Type B pancreatic cell (in vitro differentiated cells): ENCODE results near the gene SCT. TPM values are rescaled to one million over a fixed set of nuclear protein-coding genes. Genes with fewer than 3 reads are reported as not detected.

Experiments
- DNase-seq: peaks from one replicate; pipeline ENCODE4 v3.0.0; 2021; ENCODE audit warnings: mixed read lengths; ENCODE audit not compliant: unreplicated experiment; ENCODE audit errors: extremely low spot score
- H3K27ac Mint-ChIP-seq: 2 replicates; pipeline ENCODE4 v1.8.0; 2021; ENCODE audit warnings: mild to moderate bottlenecking, mixed read lengths
- H3K27me3 Mint-ChIP-seq: 2 replicates; pipeline ENCODE4 v1.8.0; 2021; ENCODE audit warnings: mixed read lengths
- H3K36me3 Mint-ChIP-seq: 2 replicates; pipeline ENCODE4 v1.8.0; 2021; ENCODE audit warnings: mixed read lengths
- H3K4me1 Mint-ChIP-seq: one replicate; pipeline ENCODE4 v1.8.0; 2021; ENCODE audit warnings: mixed read lengths; ENCODE audit not compliant: unreplicated experiment
- H3K4me3 Mint-ChIP-seq: 2 replicates; pipeline ENCODE4 v1.8.0; 2021; ENCODE audit warnings: mild to moderate bottlenecking, mixed read lengths
- H3K9me3 Mint-ChIP-seq: 2 replicates; pipeline ENCODE4 v1.8.0; 2021; ENCODE audit warnings: mixed read lengths
- total RNA-seq: library from RNA; stranded (reverse); gene quantifications from 2 replicates; pipeline ENCODE4 v1.2.1, GENCODE V29; 2021; ENCODE audit warnings: low replicate concordance
- TF ChIP-seq, protein P1 (sequence below): fragments of 200-600 bp; sonication (generic); conservative IDR thresholded peaks from 2 replicates; pipeline ENCODE4 v1.5.0; 2021; ENCODE audit warnings: antibody characterized with exemption, mild to moderate bottlenecking

Gene SCT
- total RNA-seq, 1 donor from 2014 or later = 3.1 TPM

DNA sequence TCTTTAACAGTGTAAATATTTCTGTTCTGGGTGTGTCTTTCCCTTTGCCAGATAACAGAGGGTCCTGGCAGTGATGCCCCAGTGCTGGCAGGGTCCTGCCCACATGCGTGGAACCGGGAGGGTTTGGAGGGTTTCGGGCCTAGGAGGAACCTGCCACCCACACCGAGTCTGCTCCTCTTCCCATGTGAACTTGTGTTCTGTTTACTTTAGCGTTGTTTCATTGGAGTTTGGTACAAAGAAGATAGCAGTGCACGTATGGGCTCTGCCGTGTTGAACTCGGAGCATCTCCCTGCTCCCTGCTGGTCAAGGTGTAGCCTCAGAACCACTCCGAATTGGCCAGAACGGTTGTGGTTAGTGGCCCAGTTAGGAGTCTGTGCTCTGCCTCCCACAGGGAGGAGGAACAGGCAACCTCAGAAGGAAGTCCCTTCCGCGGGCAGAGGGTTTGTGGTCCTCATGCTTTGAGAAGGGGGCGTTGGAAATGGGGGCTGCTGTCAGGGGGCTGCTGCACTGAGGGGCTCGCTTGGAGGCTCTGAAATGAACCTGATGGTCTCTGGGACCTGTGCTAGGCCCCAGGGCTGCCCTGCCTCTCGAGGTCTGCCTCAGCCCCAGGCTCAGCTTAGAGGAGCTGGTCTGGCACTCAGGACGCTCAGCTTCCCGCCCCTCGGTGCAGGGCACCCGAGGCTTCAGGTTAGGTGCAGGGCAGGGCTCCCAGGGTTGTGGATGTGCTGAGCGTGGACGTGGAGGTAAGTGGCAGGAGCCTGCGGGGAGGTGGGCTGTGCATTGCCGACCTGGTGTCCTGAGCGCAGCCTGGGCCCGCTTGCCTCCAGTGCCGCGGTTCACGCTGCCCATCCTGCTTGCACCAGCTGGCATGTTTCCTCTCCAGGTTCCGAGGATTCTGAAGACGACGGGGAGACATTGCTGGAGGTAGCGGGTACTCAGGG lies 40.3 kb downstream of the SCT start:
- no peak overlapping the region for H3K4me3 Mint-ChIP-seq
- TF ChIP-seq, protein P1, sequence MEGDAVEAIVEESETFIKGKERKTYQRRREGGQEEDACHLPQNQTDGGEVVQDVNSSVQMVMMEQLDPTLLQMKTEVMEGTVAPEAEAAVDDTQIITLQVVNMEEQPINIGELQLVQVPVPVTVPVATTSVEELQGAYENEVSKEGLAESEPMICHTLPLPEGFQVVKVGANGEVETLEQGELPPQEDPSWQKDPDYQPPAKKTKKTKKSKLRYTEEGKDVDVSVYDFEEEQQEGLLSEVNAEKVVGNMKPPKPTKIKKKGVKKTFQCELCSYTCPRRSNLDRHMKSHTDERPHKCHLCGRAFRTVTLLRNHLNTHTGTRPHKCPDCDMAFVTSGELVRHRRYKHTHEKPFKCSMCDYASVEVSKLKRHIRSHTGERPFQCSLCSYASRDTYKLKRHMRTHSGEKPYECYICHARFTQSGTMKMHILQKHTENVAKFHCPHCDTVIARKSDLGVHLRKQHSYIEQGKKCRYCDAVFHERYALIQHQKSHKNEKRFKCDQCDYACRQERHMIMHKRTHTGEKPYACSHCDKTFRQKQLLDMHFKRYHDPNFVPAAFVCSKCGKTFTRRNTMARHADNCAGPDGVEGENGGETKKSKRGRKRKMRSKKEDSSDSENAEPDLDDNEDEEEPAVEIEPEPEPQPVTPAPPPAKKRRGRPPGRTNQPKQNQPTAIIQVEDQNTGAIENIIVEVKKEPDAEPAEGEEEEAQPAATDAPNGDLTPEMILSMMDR = no peak
- no peaks in the 10 kb centered on the region for H3K27me3 Mint-ChIP-seq
- peaks cover 6% of the 10 kb centered on the region for H3K36me3 Mint-ChIP-seq
- H3K9me3 Mint-ChIP-seq = no peaks in the 10 kb centered on the region
- DNase-seq = no peak
- no peak overlapping the region for H3K27ac Mint-ChIP-seq
- H3K4me1 Mint-ChIP-seq = no peaks in the 10 kb centered on the region

GRCh38 chr11:584287-584686 lies 42.7 kb downstream of the SCT start:
- DNase-seq = no peak
- H3K27ac Mint-ChIP-seq = no peak overlapping the region
- no peaks in the 10 kb centered on the region for H3K27me3 Mint-ChIP-seq
- no peaks in the 10 kb centered on the region for H3K9me3 Mint-ChIP-seq
- TF ChIP-seq, protein P1 = no peak
- H3K36me3 Mint-ChIP-seq = peaks cover 5% of the 10 kb centered on the region
- H3K4me3 Mint-ChIP-seq = no peak overlapping the region
- H3K4me1 Mint-ChIP-seq = peaks cover 9% of the 10 kb centered on the region

- Mint-ChIP-seq H3K27ac (no peak overlapping the region), H3K4me3 (no peak overlapping the region), H3K9me3 (no peaks in the 10 kb centered on the region), H3K36me3 (peaks cover 3% of the 10 kb centered on the region), H3K4me1 (peaks cover 9% of the 10 kb centered on the region), H3K27me3 (no peaks in the 10 kb centered on the region)
- TF ChIP-seq, protein P1 = no peak
- no peak for DNase-seq
Measured at GRCh38 chr11:581752-582151, 45.2 kb downstream of the SCT start.

GRCh38 chr11:581342-581741 lies 45.6 kb downstream of the SCT start:
- peak overlapping the region; percentile 39 for H3K27ac Mint-ChIP-seq

GRCh38 chr11:579830-580601 lies 47.0 kb downstream of the SCT start:
- H3K9me3 Mint-ChIP-seq = no peaks in the 10 kb centered on the region
- H3K4me1 Mint-ChIP-seq = peaks cover 11% of the 10 kb centered on the region
- H3K36me3 Mint-ChIP-seq = peaks cover 3% of the 10 kb centered on the region
- H3K4me3 Mint-ChIP-seq = peak overlapping the region; percentile 73
- H3K27ac Mint-ChIP-seq = peak overlapping the region; percentile 65
- TF ChIP-seq, protein P1 = no peak
- peaks cover 2% of the 10 kb centered on the region for H3K27me3 Mint-ChIP-seq
- DNase-seq = no peak

More at GRCh38 chr11:581342-581741, 45.6 kb downstream of the SCT start:
- H3K27me3 Mint-ChIP-seq = no peaks in the 10 kb centered on the region
- peak overlapping the region; percentile 38 for H3K4me3 Mint-ChIP-seq
- H3K9me3 Mint-ChIP-seq = no peaks in the 10 kb centered on the region
- no peak for DNase-seq
- H3K36me3 Mint-ChIP-seq = peaks cover 3% of the 10 kb centered on the region
- peaks cover 9% of the 10 kb centered on the region for H3K4me1 Mint-ChIP-seq
- TF ChIP-seq, protein P1 = no peak
